Embryonic facial prominence (tissue), 1 donor: Measurements from ENCODE around the gene CENPU.
"Not testable (repeated sequence)": the region's sequence is repeated elsewhere in the genome, so short reads cannot be mapped to it uniquely, and the experiment has no call there.

Source experiments
- DNase-seq: peaks from one replicate; pipeline ENCODE4 v3.0.0-alpha.2; 2016; ENCODE audit errors: extremely low spot score

Gene CENPU

GRCh38 chr4:184666670-184667069 lies 67.2 kb downstream of the CENPU start:
- DNase-seq: no peak

- no peak for DNase-seq
Observed at GRCh38 chr4:184664445-184665210, 69.3 kb downstream of the CENPU start.

GRCh38 chr4:184662236-184662635 lies 71.7 kb downstream of the CENPU start:
- no peak for DNase-seq

- DNase-seq: no peak
Observed at GRCh38 chr4:184660978-184661377, 72.9 kb downstream of the CENPU start.

- not testable (repeated sequence) for DNase-seq
Observed at GRCh38 chr4:184657820-184658219, 76.1 kb downstream of the CENPU start.

GRCh38 chr4:184657144-184657543 lies 76.8 kb downstream of the CENPU start:
- DNase-seq: no peak

GRCh38 chr4:184655889-184656869 lies 77.7 kb downstream of the CENPU start:
- DNase-seq: no peak

GRCh38 chr4:184653650-184654049 lies 80.2 kb downstream of the CENPU start:
- DNase-seq: no peak

- not testable (repeated sequence) for DNase-seq
Observed at GRCh38 chr4:184652681-184653080, 81.2 kb downstream of the CENPU start.

- DNase-seq: no peak
Observed at GRCh38 chr4:184651899-184652298, 82.0 kb downstream of the CENPU start.

GRCh38 chr4:184649971-184650855 lies 83.7 kb downstream of the CENPU start:
- no peak for DNase-seq

GRCh38 chr4:184649026-184649970 lies 84.6 kb downstream of the CENPU start, which contains the start of the genes CASP3 and PRIMPOL:
TSS of gene CASP3 (minus strand) at chr4:184649447. CDS start at chr4:184638453, 10,994 bp downstream.
TSS of gene PRIMPOL (plus strand) at chr4:184649738. CDS start at chr4:184657141, 7,403 bp downstream.
- DNase-seq: peak; percentile 82

- DNase-seq: no peak
Observed at GRCh38 chr4:184648313-184649025, 85.4 kb downstream of the CENPU start.

GRCh38 chr4:184648054-184648312 lies 85.9 kb downstream of the CENPU start:
- no peak for DNase-seq

- DNase-seq: no peak
Observed at GRCh38 chr4:184647266-184648053, 86.4 kb downstream of the CENPU start.

GRCh38 chr4:184645904-184646610 lies 87.8 kb downstream of the CENPU start:
- no peak for DNase-seq

GRCh38 chr4:184644553-184645307 lies 89.2 kb downstream of the CENPU start:
- DNase-seq: no peak
